T-helper 17 cell (primary cell): ENCODE data around the gene TAS2R50. TPM values are rescaled to one million over a fixed set of nuclear protein-coding genes. Genes with fewer than 3 reads are reported as not detected.

Experiments used
- ATAC-seq: fragments of 150-1000 bp; cut with Tn5 transposase; 2 replicates; pipeline ENCODE4 v1.10.0; 2021; ENCODE audit warnings: mild to moderate bottlenecking, moderate library complexity
- DNase-seq, 3 donors: peaks; one replicate each; pipeline versions ENCODE4 v3.0.0 to v3.0.0-alpha.2; 2020 to 2021
- H3K9me3 ChIP-seq: one replicate; pipeline ENCODE4 v1.7.0; 2013; ENCODE audit warnings: low read length, mild to moderate bottlenecking; ENCODE audit not compliant: control insufficient read depth, poor library complexity, severe bottlenecking
- H3K27ac Mint-ChIP-seq: one replicate; pipeline ENCODE4 v1.8.0; 2022; ENCODE audit warnings: mild to moderate bottlenecking, moderate library complexity, mixed read lengths
- H3K27me3 Mint-ChIP-seq: one replicate; pipeline ENCODE4 v1.8.0; 2022; ENCODE audit warnings: mixed read lengths
- H3K36me3 Mint-ChIP-seq: one replicate; pipeline ENCODE4 v1.8.0; 2022; ENCODE audit warnings: low read depth, mixed read lengths
- H3K4me1 Mint-ChIP-seq: one replicate; pipeline ENCODE4 v1.8.0; 2022; ENCODE audit warnings: mild to moderate bottlenecking, mixed read lengths
- H3K4me3 Mint-ChIP-seq: one replicate; pipeline ENCODE4 v1.8.0; 2022; ENCODE audit warnings: mild to moderate bottlenecking, moderate library complexity, mixed read lengths
- total RNA-seq, 4 donors: library from RNA in 2 of 4; stranded (reverse) in 2 of 4; gene quantifications; one replicate each; pipeline ENCODE4 v1.2.3 and lab custom pipeline; 2022 to 2026

TAS2R50 gene
- total RNA-seq, 2 donors from 2014 or later, result 0.47 to 0.91 TPM

DNA sequence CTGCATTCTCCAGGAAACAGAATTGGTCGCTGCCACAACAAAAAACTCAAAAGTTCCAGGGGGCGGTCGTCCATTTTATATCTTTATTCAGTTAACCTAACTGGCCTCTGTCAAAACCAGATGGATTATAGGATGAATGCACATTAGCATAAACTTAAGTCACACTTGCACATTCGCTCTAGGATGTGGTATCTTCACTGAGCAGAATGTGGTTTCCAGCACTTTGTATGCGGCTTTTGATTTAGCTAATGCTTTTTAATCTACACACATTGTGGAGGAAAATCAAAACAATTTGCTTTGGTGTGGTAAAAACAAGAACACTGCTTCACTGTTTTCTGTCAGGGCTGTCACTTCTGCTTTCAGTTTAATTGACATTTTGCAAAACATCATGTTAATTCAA lies 4.5 kb downstream of the TAS2R50 start:
- H3K4me3 Mint-ChIP-seq, result peak overlapping the region; percentile 21
- H3K27me3 Mint-ChIP-seq, result no peaks in the 10 kb centered on the region
- H3K4me1 Mint-ChIP-seq, result peaks cover 35% of the 10 kb centered on the region
- H3K27ac Mint-ChIP-seq, result no peak overlapping the region
- no peaks in the 10 kb centered on the region for H3K9me3 ChIP-seq
- DNase-seq, result no peak
- peak; percentile 97 for ATAC-seq
- peaks cover 5% of the 10 kb centered on the region for H3K36me3 Mint-ChIP-seq

DNA sequence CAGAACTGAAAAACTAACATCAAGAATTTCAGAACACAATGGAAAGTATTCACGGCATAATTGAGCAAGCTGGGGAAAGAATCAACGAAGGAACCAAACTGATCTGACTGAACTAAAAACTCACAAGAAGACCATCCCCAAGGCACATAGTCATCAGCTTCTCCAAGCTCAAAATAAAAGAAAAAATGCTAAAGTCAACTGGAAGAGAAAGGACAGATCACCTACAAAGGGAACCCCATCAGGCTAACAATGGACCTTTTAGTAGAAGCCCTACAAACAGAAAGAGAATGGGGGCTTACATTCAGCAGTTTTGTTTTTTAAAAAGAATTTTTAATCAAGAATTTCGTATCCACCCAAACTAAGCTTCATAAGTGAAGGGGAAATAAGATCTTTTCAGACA lies 11.7 kb downstream of the TAS2R50 start:
- no peaks in the 10 kb centered on the region for H3K27me3 Mint-ChIP-seq
- H3K36me3 Mint-ChIP-seq, result peaks cover 8% of the 10 kb centered on the region
- DNase-seq (no peak), ATAC-seq (no peak)
- no peak overlapping the region for H3K4me3 Mint-ChIP-seq
- H3K4me1 Mint-ChIP-seq, result peaks cover 32% of the 10 kb centered on the region
- no peak overlapping the region for H3K27ac Mint-ChIP-seq
- no peaks in the 10 kb centered on the region for H3K9me3 ChIP-seq

DNA sequence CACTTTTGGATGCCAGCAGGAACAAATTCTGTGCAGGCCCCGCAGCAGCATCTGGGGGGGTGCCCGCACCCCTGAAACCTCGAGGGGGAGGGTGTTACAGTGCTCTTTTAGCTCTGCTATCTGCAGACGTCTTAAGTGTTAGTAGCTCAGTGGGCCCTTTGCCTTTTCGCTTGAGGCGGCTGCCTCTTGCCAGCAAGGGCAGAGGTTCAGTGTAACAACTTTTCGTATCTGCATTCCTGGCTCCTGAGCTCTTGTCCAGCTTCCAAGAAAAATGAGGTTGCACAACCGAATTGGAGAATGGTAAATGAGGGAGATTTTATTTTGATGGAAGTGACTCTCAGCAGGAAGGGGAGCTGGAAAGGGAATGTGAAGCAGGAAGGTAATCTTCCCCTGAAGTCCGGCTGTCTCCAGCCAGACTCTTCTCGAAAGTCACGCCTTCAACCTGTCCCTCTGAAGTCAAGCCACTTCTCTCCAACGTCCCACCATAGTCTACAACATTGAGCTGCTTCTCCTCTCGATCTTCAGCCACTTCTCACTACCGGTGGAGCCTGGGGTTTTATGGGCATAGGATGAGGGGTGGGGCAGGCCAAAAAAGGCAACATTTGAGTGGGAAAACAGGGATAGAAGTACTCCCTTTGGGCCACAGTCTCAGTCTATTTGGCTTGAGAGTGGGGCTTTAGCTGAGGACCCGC lies 17.8 kb downstream of the TAS2R50 start:
- Mint-ChIP-seq H3K4me3 (no peak overlapping the region), H3K27me3 (no peaks in the 10 kb centered on the region), H3K36me3 (no peaks in the 10 kb centered on the region), H3K27ac (no peak overlapping the region), H3K4me1 (peaks cover 6% of the 10 kb centered on the region)
- ATAC-seq (no peak), DNase-seq (no peak)
- no peaks in the 10 kb centered on the region for H3K9me3 ChIP-seq

DNA sequence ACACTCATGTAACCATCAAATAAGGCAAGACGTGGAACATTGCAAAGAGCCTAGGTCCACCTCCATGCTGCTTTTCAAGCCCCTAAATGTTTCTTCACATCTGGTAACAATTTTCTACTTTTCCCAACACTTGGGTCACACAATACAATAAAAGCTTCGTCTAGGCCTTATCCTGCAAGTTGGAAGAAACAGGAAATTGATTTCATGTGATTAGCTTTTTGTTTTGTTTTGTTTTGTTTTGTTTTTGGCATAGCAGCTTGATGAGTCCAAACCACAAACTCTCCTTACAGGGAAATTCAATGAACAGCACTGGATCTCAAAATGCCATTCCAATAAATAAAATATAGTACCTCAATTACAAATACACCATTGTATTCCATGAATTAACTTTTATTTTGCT lies 19.3 kb downstream of the TAS2R50 start:
- no peak for ATAC-seq
- Mint-ChIP-seq H3K36me3 (no peaks in the 10 kb centered on the region), H3K4me3 (no peak overlapping the region)

DNA sequence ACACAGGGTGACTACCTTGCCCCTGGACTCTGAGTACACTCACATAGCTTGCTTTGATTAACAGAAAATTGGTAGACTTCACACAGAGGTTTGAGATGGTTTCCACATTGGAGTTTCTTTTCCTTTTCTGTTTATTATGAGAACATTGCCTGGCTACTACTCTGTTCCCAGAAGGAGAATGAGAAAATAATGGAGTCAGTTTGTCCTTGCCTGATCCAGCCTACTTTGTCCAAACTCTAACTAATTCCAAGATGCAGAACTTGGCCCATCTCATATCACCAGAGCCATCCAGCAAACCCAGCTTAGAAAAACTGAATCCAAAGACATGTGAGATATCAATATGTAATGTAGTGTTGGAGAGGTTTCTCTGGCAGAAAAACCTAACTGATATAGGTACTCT lies 20.4 kb downstream of the TAS2R50 start:
- H3K9me3 ChIP-seq, result no peaks in the 10 kb centered on the region
- peaks cover 11% of the 10 kb centered on the region for H3K4me1 Mint-ChIP-seq
- peaks cover 2% of the 10 kb centered on the region for H3K36me3 Mint-ChIP-seq
- DNase-seq (no peak), ATAC-seq (no peak)
- H3K4me3 Mint-ChIP-seq, result no peak overlapping the region
- peak overlapping the region; percentile 19 for H3K27ac Mint-ChIP-seq
- no peaks in the 10 kb centered on the region for H3K27me3 Mint-ChIP-seq

More for the DNA sequence above, 19.3 kb downstream of the TAS2R50 start:
- Mint-ChIP-seq H3K27ac (no peak overlapping the region), H3K27me3 (no peaks in the 10 kb centered on the region), H3K4me1 (peaks cover 6% of the 10 kb centered on the region)
- DNase-seq, result no peak
- no peaks in the 10 kb centered on the region for H3K9me3 ChIP-seq

DNA sequence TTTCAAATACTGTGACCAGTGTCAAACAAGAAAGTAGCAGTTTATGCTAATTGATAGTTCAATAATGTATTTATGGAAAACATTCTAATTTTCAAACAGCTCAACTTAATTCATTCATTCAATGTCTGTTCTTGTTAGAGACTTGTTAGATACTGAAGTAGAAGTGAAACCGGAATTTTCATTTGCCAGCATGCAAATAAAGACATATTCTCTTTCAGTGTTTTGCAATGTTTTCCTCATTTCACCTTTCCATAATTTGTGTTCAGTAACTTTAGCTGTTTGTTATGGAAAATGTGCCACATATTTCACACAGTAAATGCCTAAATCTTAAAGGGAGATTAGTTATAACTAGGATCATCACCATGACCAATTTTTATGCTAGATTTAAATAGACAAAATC lies 21.2 kb downstream of the TAS2R50 start:
- no peak overlapping the region for H3K4me3 Mint-ChIP-seq
- ATAC-seq (no peak), DNase-seq (no peak)
- no peaks in the 10 kb centered on the region for H3K27me3 Mint-ChIP-seq
- H3K9me3 ChIP-seq, result no peaks in the 10 kb centered on the region
- peaks cover 2% of the 10 kb centered on the region for H3K36me3 Mint-ChIP-seq
- H3K4me1 Mint-ChIP-seq, result peaks cover 17% of the 10 kb centered on the region
- no peak overlapping the region for H3K27ac Mint-ChIP-seq

DNA sequence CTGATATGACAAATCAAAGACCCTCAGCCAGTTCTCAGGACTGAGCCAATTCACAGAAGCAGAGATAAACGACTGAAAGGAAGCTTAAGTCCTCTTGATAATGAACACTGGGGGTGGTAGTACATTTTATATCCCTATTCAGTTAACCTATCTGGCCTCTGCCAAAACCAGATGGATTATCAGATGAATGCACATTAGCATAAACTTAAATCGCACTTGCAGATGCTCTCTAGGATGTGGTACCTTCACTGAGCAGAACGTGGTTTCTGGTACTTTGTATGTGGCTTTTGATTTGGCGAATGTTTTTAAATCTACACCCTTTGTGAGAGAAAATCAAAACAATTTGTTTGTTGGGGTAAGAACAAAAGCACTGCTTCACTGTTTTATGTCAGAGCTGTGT lies 26.5 kb downstream of the TAS2R50 start:
- peaks cover 4% of the 10 kb centered on the region for H3K36me3 Mint-ChIP-seq
- H3K27ac Mint-ChIP-seq, result no peak overlapping the region
- H3K4me1 Mint-ChIP-seq, result peaks cover 27% of the 10 kb centered on the region
- H3K9me3 ChIP-seq, result no peaks in the 10 kb centered on the region
- H3K27me3 Mint-ChIP-seq, result no peaks in the 10 kb centered on the region
- H3K4me3 Mint-ChIP-seq, result peak overlapping the region; percentile 47
- DNase-seq (no peak), ATAC-seq (peak; percentile 91)

DNA sequence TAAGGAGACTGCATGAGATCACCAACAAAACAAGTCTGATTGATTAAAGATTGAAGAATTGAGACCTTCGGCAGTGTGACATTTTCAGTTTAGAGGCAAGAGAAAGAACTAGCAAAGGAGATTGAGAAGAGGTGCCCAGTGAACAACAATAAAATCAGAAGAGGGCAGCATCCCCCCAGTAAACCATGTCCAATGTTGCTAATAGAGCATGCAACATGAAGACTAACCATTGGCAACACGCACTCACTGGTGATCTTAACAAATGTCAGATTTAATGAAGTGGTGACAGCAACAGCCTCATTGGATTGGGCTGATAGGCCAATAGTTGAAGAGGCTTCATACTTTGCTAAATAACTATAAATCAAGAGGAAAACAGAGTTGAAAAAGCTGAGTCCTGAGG lies 26.9 kb downstream of the TAS2R50 start:
- peak overlapping the region; percentile 47 for H3K4me3 Mint-ChIP-seq

DNA sequence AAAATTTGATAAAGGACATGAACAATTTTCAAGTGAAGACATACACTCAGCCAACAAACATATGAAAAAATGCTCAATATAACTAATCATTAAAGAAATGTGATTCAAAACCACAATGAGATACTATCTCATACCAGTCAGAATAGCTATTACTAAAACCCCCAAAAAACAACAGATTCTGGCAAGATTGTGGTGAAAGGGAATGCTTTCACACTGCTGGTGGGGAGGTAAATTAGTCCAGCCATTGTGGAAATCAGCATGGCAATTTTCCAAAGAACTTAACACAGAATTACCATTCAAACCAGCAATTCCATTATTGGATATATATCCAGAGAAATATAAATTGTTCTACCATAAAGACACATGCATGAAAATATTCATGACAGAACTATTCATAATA lies 29.0 kb downstream of the TAS2R50 start:
- no peaks in the 10 kb centered on the region for H3K9me3 ChIP-seq
- peaks cover 28% of the 10 kb centered on the region for H3K4me1 Mint-ChIP-seq
- peaks cover 4% of the 10 kb centered on the region for H3K36me3 Mint-ChIP-seq
- DNase-seq (no peak), ATAC-seq (no peak)
- no peaks in the 10 kb centered on the region for H3K27me3 Mint-ChIP-seq
- no peak overlapping the region for H3K4me3 Mint-ChIP-seq
- H3K27ac Mint-ChIP-seq, result no peak overlapping the region

More for the DNA sequence above, 26.9 kb downstream of the TAS2R50 start:
- DNase-seq (no peak), ATAC-seq (peak; percentile 16)
- peaks cover 27% of the 10 kb centered on the region for H3K4me1 Mint-ChIP-seq
- no peaks in the 10 kb centered on the region for H3K27me3 Mint-ChIP-seq
- no peak overlapping the region for H3K27ac Mint-ChIP-seq
- peaks cover 4% of the 10 kb centered on the region for H3K36me3 Mint-ChIP-seq
- no peaks in the 10 kb centered on the region for H3K9me3 ChIP-seq

DNA sequence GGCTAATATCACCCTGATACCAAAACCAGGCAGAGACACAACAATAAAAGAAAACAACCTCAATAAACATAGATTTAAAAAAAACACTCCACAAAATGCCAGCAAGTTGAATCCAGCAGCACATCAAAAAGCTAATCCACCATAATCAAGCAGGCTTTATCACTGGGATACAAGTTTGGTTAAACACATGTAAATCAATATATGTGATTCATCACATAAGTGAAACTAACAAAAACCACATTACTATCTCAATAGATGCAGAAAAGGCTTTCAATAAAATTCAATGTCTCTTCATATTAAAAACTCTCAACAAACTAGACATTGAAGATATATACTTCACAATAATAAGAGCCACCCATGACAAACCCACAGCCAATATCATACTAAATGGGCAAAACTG lies 30.6 kb downstream of the TAS2R50 start:
- H3K4me1 Mint-ChIP-seq, result peaks cover 21% of the 10 kb centered on the region
- H3K27me3 Mint-ChIP-seq, result no peaks in the 10 kb centered on the region
- peaks cover 2% of the 10 kb centered on the region for H3K36me3 Mint-ChIP-seq
- no peak overlapping the region for H3K27ac Mint-ChIP-seq
- H3K9me3 ChIP-seq, result no peaks in the 10 kb centered on the region
- DNase-seq (no peak), ATAC-seq (no peak)
- no peak overlapping the region for H3K4me3 Mint-ChIP-seq

DNA sequence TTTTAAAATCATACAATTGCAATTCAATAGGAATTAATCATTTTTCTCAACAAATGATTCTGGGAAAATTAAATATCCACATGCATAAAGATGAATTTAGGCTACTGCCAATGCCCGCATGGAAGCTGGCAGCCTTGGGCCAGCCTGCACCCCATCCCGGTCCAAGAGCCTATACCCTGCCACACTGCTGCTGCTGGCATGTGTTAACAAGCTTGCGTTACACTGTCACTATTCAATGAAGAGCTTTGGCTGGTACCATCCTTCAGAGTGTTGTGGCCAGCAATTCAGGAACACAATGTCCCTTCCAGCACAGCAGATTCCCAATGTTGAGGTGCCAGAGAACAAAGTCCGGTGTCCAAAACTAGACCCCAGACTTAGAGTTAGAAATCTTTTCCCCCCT lies 34.1 kb downstream of the TAS2R50 start:
- ATAC-seq (no peak), DNase-seq (no peak)
- H3K36me3 Mint-ChIP-seq, result peaks cover 2% of the 10 kb centered on the region
- H3K27ac Mint-ChIP-seq, result no peak overlapping the region
- no peak overlapping the region for H3K4me3 Mint-ChIP-seq
- H3K9me3 ChIP-seq, result no peaks in the 10 kb centered on the region
- no peaks in the 10 kb centered on the region for H3K27me3 Mint-ChIP-seq
- H3K4me1 Mint-ChIP-seq, result peaks cover 3% of the 10 kb centered on the region

DNA sequence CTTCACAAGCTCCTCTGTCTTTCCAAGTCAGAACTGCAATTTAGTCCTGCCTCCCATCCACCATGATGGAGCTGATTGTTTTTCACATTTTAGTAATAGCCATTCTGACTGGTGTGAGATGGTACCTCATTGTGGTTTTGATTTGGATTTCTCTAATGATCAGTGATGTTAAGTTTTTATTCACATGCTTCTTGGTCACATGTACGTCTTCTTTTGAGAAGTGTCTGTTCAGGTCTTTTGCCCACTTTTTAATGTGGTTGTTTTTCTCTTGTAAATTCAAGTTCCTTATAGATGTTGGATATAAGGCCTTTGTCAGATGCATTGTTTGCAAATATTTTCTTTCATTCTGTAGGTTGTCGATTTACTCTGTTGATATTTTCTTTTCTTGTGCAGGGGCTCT lies 43.5 kb downstream of the TAS2R50 start:
- ATAC-seq (no peak), DNase-seq (no peak)
- H3K9me3 ChIP-seq, result no peaks in the 10 kb centered on the region
- Mint-ChIP-seq H3K27me3 (no peaks in the 10 kb centered on the region), H3K36me3 (no peaks in the 10 kb centered on the region), H3K4me1 (peaks cover 16% of the 10 kb centered on the region), H3K4me3 (no peak overlapping the region), H3K27ac (no peak overlapping the region)

DNA sequence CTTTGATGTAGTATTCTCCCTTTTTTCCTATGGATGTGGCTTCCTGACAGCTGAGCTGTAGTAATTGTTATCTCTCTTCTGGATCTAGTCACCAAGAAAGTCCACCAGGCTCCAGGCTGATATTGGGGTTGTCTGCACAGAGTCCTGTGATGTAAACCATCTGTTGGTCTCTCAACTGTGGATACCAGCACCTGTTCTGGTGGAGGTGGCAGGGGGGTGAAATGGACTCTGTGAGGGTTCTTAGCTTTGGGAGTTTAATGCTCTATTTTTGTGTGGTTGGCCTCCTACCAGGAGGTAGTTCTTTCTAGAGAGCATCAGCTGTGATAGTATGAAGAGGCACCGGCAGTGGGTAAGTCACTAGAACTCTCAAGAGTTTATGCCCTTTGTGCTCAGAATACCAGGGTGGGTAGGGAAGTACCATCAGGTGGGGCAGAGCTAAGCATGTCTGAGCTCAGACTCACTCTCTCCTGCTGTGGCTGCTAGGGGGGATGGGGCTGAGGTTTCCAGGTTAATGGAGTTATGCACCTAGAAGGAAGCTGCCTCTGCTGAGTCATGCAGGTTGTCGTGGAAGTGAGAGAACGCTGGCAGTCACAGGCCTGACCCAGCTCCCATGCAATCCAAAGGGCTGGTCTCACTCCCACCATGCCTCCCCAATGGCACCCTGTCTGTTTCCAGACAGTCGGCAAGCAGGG lies 44.6 kb downstream of the TAS2R50 start:
- peaks cover 17% of the 10 kb centered on the region for H3K4me1 Mint-ChIP-seq
- no peak for ATAC-seq
- no peaks in the 10 kb centered on the region for H3K9me3 ChIP-seq
- H3K4me3 Mint-ChIP-seq, result no peak overlapping the region
- no peaks in the 10 kb centered on the region for H3K27me3 Mint-ChIP-seq
- no peak overlapping the region for H3K27ac Mint-ChIP-seq
- no peaks in the 10 kb centered on the region for H3K36me3 Mint-ChIP-seq
- DNase-seq, result no peak

DNA sequence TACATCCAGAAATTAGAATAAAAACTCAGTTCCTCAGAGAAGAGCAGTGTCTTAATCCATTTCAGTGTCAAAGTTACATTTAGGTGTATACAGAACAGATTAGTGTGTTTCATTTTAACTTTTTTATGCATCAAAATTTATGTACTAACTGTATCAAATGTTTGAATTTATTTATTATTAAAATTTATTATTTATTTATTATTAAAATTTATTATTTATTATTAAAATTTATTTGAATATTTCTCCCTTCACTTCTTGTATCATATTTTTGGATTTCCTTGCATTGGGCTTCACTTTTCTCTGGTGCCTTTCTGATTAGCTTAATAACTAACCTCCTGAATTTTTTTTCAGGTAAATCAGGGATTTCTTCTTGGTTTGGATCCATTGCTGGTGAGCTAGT lies 45.3 kb downstream of the TAS2R50 start:
- DNase-seq (no peak), ATAC-seq (no peak)
- Mint-ChIP-seq H3K27ac (no peak overlapping the region), H3K36me3 (no peaks in the 10 kb centered on the region), H3K27me3 (no peaks in the 10 kb centered on the region), H3K4me1 (peaks cover 20% of the 10 kb centered on the region), H3K4me3 (no peak overlapping the region)
- no peaks in the 10 kb centered on the region for H3K9me3 ChIP-seq
